ENCODE results near the gene SMIM7.
A peak's percentile ranks its signal among the peaks of the same experiment; 100 is the strongest.
"Not testable (repeated sequence)": the region's sequence is repeated elsewhere in the genome, so short reads cannot be mapped to it uniquely, and the experiment has no call there.

The SMIM7 gene

GRCh38 chr19:16659832-16660708, at the start of gene SMIM7:
Gene SMIM7 (minus strand): TSS chr19:16660144. CDS start chr19:16660110, 34 bp downstream.
- peak; percentile 99 for DNase-seq (ENCODE audit: low read depth)

DNA sequence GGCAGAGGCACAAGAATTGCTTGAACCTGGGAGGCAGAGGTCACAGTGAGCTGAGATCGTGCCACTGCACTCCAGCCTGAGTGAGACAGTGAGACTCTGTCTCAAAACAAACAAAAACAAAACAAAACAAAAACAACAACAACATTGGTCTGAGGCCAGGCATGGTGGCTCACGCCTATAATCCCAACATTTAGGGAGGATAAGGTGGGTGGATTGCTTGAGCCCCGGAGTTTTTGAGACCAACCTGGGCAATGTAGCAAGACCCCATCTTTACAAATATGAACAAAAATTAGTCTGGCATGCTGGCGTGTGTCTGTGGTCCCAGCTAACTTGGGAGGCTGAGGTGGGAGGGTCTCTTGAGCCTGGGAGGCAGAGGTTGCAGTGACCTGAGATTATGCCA, 43.7 kb upstream of the SMIM7 start:
- DNase-seq (ENCODE audit: low read depth) = no peak

GRCh38 chr19:16702123-16702522, 42.2 kb upstream of the SMIM7 start:
- peak; percentile 64 for DNase-seq (ENCODE audit: low read depth)

DNA sequence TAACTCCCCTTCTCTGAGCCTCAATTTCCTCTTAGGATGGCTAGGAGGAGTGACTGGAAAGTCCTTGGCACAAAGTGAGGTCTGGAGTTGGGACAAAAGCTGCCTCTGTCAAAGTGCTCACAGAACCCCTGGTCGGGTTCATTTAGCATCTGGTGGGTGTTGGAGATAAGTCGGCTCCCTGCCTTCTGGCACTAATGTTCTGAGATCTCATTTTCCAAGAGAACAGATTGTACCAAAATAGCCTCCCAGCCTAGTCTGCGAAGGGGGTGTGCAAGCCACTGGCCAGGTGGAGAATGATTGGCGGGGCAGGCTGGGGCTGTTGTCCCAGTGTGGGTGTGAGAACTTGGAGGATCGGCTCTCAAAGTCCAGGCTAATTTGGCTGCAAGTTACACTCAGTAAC, 39.0 kb upstream of the SMIM7 start:
- no peak for DNase-seq (ENCODE audit: low read depth)

- DNase-seq (ENCODE audit: low read depth) = no peak
These were observed 28.1 kb upstream of the SMIM7 start for GRCh38 chr19:16688084-16688483.

GRCh38 chr19:16684216-16684615, 24.3 kb upstream of the SMIM7 start:
- no peak for DNase-seq (ENCODE audit: low read depth)

DNA sequence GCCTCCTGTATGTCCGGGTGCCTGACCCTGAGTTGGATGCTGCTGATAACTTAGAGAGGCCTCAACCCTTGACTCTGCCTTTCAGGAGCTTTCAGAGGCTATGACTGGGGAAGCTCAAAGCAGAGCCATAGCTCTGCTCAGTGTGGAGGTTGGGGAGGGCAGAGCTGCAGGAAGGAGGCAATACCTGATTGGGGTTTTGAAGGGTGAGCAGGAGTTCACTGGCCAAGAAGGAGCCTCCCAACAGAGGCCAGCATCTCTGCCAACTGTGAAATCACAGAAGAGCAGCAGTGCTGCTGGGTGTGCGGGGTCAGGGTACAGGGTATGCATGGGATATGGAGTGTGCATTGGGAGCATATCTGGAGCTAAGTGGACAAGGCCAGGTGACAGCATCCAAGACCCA, 22.6 kb upstream of the SMIM7 start:
- DNase-seq (ENCODE audit: low read depth) = no peak

- no peak for DNase-seq (ENCODE audit: low read depth)
These were observed 19.9 kb upstream of the SMIM7 start for GRCh38 chr19:16679811-16680210.

DNA sequence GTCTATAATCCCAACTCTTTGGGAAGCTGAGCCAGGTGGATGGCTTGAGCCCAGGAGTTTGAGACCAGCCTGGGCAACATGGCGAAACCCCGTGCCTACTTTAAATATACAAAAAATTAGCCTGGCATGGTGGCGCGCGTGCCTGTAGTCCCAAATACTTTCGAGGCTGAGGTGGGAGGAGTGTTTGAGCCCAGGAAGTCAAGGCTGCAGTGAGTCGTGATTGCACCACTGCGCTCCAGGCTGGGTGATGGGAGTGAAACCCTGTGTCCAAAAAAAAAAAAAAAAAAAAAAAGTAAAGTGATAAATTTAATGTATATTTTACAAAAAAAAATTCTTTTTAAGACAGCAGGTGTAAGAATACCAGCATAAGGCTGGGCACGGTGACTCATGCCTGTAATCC, 18.6 kb upstream of the SMIM7 start:
- peak; percentile 19 for DNase-seq (ENCODE audit: low read depth)

- no peak for DNase-seq (ENCODE audit: low read depth)
These were observed 17.1 kb upstream of the SMIM7 start for GRCh38 chr19:16677055-16677454.

- DNase-seq (ENCODE audit: low read depth) = no peak
These were observed 16.3 kb upstream of the SMIM7 start for GRCh38 chr19:16676101-16676798.

DNA sequence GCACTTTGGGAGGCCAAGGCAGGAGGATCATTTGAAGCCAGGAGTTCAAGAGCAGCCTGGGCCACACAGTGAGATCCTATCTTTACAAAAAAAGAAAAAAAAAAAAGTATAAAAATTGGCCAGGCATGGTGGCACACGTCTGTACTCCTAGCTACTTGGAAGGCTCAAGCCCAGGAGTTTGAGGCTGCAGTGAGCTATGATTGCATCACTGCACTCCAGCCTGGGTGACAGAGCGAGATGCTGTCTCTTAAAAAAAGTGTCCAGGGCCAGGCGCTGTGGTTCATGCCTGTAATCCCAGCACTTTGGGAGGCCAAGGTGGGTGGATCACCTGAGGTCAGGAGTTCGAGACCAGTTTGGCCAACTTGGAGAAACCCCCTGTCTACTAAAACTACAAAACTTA, 13.9 kb upstream of the SMIM7 start:
- DNase-seq (ENCODE audit: low read depth) = not testable (repeated sequence)

DNA sequence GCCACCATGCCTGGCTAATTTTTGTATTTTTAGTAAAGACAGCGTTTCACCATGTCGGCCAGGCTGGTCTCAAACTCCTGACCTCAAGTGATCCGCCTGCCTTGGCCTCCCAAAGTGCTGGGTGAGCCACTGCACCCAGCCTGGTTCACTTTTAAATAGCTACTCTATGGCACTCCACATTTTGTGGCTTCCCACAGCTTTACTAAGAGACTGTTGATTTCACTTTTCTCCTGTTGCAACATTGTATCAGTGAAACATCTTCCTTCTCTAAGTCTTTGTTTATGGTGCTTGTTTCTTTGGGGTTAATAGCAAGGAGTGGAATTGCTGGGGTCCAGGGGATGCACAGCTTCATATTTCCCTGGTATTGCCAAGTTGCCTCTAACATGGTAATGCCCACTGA, 13.3 kb upstream of the SMIM7 start:
- DNase-seq (ENCODE audit: low read depth) = no peak

GRCh38 chr19:16671652-16672274, 11.8 kb upstream of the SMIM7 start:
- DNase-seq (ENCODE audit: low read depth) = no peak

GRCh38 chr19:16670291-16670690, 10.3 kb upstream of the SMIM7 start:
- DNase-seq (ENCODE audit: low read depth) = no peak

GRCh38 chr19:16668702-16669101, 8.8 kb upstream of the SMIM7 start:
- DNase-seq (ENCODE audit: low read depth) = not testable (repeated sequence)

DNA sequence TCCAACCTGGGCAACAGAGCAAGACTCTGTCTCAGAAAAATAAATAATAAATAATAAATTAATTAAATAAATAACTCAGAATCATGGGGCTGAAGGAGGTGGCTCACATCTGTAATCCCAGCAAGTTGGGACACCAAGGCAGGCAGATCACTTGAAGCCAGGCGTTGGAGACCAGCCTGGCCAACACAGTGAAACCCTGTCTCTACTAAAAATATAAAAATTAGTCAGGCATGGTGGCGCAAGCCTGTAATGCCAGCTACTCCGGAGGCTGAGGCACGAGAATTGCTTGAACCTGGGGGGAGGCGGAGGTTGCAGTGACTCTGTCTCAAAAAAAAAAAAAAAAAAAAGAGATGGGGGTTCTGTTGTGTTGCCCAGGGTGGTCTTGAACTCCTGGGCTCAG, 8.2 kb upstream of the SMIM7 start:
- DNase-seq (ENCODE audit: low read depth) = no peak

DNA sequence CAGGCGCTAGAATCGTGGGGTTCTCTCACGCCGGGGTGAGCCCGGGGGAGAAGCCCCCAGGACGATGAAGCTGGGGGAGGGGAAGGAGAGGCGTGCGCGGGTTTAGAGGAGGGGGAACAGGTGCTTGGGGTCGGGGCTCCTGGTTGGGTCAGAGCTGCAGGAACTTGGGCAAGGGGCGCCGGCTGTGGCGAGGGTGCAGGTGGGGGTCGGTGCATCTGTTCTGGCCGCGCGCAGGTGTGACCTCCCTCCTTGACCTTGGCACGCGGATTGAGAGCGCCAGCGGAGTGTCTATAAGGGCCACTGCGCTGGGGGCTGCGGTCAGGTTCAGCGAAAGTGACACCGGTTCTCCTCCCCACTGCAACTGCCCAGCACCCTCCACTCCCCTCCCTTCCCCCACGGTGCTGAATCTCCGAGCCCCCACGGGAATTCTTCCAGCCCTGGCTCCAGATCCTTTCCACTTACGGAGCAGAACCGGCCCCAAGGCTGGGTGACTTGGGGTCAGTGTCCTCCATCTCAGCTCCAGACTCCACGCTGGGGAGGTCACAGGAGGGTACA, 1.6 kb upstream of the SMIM7 start:
- no peak for DNase-seq (ENCODE audit: low read depth)

DNA sequence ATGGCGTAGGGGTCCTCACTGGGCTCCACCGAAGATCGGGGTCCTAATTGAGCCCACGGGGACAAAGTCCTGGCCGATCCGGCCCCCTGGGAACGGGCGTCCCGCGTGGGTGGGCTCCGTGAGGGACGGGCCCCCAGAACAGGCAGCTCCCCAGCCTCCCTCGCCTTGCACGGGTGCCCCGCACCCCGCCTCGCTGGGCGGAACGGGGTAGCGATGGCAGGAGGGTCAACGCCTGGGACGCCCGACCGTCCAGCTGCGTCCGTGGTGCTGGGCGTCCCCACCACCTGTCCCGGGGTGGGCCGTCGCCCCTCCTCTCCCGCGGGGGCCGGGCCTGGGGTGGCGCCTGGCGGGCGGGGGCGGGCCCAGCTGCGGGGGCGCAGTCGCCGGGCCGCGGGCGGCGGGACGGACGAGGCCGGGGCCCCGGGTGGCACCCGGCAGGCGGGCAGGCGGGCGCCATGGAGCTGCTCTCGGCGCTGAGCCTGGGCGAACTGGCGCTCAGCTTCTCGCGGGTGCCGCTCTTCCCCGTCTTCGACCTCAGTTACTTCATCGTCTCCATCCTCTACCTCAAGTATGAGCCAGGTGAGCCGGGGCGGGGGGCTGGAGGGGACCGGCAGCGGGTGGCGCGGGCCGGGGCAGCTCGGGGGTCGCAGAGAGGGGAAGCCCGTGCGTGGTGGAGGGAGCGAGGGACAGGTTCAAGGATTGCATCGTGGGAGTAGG, 977 bp upstream of the SMIM7 start, which contains the start of gene TMEM38A:
TSS of gene TMEM38A (plus strand) at position 377 of the 717 bp plus-strand sequence. CDS start at position 456, 79 bp downstream.
- peak; percentile 26 for DNase-seq (ENCODE audit: low read depth)

DNA sequence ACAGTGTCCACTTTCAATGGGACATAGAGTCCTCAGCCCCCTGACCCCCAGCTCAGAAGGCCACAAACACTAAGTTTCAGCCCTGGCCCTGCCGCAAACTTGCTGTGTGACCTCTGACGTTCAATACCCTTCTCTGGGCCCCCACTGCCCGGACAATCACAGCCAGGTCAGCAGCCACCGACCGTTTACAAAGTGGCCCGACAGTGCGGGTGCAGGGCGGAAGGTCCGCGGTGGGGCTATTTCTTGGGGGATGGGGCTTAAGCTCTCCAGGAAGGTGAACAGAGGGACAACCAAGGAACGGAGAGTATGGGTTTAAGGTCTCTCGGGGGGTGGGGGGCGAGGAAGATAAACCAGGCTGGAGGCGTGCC, 496 bp downstream of the SMIM7 start:
- DNase-seq (ENCODE audit: low read depth) = no peak

- no peak for DNase-seq (ENCODE audit: low read depth)
These were observed 2.6 kb downstream of the SMIM7 start for GRCh38 chr19:16657384-16657783.

GRCh38 chr19:16655727-16656126, 4.2 kb downstream of the SMIM7 start:
- DNase-seq (ENCODE audit: low read depth) = no peak

All from EH (cell line).